ENCODE data around the gene SPATS2L.

The SPATS2L gene, protein sequence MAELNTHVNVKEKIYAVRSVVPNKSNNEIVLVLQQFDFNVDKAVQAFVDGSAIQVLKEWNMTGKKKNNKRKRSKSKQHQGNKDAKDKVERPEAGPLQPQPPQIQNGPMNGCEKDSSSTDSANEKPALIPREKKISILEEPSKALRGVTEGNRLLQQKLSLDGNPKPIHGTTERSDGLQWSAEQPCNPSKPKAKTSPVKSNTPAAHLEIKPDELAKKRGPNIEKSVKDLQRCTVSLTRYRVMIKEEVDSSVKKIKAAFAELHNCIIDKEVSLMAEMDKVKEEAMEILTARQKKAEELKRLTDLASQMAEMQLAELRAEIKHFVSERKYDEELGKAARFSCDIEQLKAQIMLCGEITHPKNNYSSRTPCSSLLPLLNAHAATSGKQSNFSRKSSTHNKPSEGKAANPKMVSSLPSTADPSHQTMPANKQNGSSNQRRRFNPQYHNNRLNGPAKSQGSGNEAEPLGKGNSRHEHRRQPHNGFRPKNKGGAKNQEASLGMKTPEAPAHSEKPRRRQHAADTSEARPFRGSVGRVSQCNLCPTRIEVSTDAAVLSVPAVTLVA

DNA sequence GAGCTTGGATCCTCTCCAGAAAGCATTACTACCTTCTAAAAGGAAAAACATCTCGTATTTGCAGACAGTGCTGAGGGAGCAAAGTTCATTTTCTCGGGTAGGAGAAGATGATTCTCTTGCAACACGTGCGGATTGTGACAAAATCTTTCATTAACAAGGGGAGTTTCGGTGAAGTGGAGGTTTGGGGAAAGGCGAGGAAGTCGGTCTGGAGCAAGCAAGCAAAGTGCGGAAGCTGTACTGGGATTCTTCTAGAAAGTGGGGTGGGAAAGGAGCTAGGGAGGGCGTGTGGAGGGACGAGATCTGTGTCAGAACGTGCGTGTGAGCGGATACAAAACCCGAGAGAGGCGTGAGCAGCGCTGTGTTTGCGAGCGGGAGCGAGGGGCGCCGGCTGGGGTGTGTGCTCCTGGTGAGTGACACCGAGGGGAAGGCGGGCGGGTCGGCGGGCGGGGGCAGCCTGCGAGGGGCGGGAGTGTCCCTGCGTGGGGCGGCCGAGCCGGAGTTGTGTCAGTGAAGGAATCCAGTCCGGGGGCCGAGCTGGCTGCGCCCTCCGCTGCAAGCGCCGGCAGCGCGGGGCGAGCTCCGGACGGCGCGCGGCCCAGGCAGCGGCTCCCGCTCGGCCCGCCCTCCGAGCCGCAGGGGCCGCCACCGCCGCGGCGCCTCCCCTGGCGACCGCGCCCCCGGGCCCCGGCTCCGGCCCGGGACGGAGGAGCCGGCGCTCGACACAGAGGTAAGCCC, at the start of gene SPATS2L:
SPATS2L (plus strand) TSS at position 498 of the 735 bp plus-strand sequence. CDS start 82,552 bp downstream, outside the sequence.
- peak; percentile 15 to 35 for DNase-seq (ENCODE audit: low read depth in 2 of 2)

DNA sequence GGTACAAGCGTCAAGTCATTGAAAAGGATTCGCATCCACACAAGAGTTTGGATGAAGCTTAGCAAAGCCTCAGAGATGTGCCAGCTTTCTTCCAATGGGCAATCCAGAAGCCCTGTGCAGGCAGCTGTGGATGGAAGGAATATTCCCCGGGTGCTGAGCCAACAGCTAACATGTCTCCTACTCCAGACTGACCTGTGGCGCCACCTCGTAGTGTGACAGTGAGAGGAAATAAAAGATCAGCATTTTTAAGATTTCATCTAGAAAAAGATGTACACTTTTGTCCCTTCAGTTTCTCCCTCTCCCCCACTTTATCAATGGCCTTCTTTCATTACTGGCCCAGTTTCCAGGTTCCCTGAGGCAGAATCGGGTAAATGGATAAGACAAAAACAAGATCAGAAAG, 48.9 kb upstream of the SPATS2L start:
- DNase-seq (ENCODE audit: low read depth in 2 of 2), result no peak

DNA sequence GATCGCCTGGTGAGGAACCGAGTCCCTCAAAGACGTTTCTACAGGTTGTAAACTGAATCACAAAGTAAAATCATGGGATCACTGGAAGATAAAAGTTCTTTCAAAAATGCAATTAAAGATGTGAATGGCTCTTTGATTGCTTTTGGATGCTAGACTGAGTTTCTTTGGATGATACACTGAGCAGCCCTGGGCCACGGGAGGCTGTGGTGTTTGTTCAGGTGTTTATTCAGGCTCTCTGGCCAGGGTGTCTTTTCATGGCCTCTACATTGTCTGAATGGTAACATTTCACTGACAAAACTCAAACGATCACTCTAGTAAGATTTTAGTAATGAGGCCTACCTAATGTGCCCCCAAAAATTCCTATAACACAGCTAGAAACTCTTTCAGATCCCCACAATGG, 48.4 kb upstream of the SPATS2L start:
- no peak for DNase-seq (ENCODE audit: low read depth in 2 of 2)

DNA sequence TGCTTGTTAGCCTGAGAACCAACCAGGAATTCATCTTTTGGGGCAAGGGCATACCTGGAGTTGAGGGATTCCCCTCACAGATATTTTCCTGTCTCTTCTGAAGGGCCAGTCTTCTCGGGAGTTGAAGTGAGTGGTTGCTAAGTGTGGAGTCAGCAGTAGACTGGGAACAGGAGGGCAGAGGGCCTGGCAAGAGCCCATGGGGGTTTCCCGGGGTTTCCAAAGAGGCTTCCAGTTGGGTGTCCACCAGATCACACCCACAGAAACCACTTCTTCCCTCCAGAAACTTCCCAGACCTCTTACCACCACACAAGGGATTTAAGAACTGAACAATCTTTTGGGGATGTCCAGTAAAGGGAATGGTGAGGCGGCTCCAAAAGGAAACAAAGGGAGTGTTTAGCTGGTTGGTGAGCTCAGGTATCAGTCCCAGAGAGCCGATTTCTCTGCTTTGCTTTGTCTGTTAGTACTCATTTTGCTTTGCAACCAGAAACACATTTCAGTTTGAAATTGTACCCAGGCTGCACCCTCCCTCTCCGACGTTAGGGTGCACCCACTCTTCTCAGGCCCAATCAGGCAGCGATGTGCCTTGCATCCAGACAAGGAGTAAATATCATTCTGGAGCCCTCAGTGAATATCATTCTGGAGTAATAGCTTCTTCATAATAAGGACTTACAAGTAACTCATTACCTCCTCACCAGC, 47.5 kb upstream of the SPATS2L start:
- no peak for DNase-seq (ENCODE audit: low read depth in 2 of 2)

DNA sequence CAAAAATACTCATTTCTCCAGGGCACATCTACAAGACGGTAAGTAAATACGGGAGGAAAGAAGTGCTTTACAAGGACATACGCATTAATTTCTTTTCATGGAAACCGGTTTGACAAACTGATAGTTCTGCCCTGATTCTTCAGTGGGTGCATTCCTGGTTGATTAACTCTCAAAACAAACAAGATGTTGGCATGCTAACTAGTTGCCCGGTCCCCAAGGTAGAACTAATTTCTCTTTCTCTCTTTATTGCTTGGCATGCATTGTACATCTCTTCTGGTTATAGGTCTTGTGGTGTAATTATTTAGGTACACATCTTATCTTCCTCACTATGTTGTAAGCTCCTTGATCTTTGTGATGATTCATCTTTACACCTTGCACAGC, 46.9 kb upstream of the SPATS2L start:
- no peak for DNase-seq (ENCODE audit: low read depth in 2 of 2)

DNA sequence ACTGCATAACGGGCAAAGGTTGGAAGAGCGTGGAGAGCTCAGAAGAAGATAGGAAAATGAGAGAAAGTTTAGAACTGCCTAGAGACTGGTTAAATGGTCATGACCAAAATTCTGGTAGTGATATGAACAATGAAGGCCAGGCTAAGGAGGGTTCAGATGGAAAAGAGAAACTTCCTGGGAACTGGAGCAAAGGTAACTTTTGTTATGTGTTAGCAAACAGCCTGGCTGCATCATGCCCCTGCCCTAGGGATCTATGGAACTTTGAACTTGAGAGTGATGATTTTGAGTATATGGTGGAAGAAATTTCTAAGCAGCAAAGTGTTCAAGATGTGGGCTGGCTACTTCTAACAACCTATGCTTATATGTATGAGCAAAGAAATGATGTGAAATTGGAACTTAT, 44.4 kb upstream of the SPATS2L start:
- DNase-seq (ENCODE audit: low read depth in 2 of 2), result no peak

DNA sequence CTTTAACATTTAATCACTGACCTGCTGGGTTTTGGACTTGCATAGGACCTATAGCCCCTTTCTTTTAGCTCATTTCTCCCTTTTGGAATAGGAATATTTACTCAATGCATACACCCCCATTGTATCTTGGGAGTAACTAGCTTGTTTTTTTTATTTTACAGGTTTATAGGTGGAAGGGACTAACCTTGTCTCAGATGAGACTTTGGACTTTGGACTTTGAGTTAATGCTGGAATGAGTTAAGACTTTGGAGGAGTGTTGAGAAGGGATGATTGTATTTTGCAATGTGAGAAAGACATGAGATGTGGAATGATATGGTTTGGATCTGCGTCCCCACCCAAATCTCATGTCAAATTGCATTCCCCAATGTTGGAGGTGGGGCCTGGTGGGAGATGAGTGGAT, 43.2 kb upstream of the SPATS2L start:
- no peak for DNase-seq (ENCODE audit: low read depth in 2 of 2)

DNA sequence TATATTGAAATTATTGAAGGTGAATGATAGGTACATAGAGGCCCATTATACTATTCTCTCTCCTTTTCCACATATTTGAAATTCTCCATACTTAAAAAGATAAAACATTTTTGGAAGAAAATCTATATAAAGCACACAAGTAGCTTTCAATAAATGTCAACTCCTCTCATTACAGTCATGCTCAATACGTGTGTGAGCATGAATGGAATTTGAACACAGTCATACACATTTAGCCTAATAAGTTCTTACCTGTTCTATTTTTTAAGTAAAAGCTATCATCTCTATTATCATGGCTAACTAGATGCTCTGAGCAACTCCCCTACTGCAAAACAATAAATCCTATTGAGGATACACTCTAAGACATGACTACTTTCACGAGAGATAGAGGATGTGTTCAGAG, 41.9 kb upstream of the SPATS2L start:
- DNase-seq (ENCODE audit: low read depth in 2 of 2), result no peak

DNA sequence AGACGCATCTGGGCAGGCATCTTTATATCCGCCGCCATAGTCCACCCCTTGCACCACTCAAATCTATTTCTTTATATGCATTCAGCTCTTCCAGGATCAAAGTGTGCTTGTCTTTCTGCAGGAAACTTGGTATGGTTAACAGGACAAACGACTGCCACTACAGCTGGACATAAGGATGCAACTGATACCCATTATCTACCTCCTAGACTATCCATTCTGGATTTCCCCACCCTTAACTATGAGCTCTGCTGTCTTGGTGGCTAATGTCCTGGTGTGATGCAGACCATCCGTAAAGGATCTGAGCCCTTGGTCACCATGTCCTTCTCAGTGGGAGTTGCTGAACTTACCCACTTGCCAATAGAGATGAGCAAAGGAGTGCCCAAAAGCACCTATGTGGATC, 40.1 kb upstream of the SPATS2L start:
- no peak for DNase-seq (ENCODE audit: low read depth in 2 of 2)

DNA sequence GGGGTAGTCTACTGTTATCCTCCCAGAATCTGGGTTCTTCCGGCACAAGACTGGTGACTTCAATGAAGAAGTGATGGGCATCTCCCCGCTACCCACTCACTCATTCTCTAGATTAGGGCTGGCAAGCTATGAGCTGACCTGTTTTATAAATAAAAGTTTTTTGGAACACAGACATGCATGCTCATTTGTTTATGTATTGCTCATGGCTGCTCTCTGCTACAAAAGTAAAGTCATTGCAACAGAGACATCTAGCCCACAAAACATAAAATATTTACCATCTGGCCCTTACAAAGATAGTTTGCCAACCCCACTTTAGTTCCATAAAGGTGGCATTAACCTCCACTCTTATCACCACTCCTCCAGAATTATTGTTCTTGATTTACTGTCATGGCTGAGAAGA, 39.1 kb upstream of the SPATS2L start:
- DNase-seq (ENCODE audit: low read depth in 2 of 2), result no peak

DNA sequence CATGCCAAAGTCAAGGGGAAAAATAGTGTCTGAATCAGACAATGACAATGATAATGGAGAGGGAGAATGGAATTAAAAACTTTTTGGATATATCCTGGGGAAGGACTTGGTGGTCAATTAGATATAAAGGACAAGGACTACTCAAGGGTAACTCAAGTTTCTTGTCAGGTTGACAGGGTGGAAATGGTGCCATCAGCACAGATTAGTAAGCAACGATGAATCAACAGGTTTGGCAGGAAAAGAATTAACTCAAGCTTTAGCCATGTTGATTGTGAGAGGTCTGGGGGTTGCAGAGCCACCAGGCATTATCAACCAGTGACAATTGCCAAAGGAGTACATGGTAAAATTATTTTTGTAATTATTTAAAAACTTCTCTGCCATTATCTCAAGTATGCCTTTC, 35.8 kb upstream of the SPATS2L start:
- no peak for DNase-seq (ENCODE audit: low read depth in 2 of 2)

DNA sequence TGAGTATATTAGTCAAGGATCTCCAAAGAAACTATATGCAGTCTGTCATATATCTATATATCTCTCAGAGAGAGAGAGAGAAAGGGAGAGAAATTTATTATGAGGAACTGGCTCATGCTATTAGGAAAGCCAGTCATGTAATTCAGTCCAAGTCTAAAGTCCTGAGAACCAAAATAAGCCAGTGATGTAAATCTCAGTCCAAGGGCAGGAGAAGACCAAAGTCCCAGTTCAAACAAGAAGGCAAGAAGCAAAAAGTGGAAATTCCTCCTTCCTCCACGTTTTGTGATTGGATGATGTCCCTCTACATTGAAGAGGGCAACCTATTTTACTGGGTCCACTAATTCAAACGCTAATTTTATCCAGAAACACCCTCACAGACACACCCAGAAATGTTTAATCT, 34.2 kb upstream of the SPATS2L start:
- DNase-seq (ENCODE audit: low read depth in 2 of 2), result no peak

DNA sequence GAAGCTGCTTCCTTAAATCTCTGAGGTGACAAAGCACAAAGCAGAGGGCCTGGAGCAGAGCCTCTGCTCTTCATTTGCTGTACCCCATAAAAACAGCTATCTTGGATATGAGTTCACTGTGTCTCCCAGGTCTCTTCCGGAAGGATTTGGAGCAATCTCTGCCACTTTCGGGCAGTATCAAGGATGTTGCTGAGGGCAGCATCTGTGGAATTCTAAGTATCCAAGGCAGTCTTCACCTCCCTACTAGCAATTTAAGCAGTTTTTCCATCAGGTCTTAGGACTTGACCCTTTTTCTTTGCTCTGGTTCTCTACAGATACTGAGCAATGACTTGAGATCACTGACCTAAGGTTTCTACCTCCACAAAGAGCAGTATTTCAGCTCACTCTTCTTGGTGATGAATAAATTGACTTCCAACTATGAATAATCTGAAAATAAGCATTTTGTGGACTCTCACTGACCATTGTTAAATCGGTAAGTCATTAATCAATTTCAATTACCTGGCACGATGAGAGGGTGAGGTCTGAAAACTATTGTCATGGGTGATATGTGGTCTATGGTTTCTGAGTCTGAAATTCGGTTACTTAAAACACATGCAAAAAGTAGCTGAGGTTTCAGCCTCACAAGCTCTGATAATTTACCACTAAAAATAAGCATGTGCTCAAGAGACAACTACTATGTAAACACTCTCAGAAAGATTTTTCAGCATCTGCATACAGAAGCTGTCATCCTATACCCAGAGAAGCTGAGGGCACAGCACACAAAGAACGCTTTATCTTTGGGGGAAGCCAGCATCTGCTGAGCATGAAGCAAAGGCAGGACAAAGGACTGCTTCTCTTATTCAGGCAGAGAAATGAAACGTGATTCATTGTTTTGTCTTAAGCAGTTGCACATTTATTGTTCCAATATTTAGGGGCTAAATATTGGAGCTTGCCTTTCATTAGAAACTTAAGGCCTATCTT, 32.1 kb upstream of the SPATS2L start:
- no peak for DNase-seq (ENCODE audit: low read depth in 2 of 2)

DNA sequence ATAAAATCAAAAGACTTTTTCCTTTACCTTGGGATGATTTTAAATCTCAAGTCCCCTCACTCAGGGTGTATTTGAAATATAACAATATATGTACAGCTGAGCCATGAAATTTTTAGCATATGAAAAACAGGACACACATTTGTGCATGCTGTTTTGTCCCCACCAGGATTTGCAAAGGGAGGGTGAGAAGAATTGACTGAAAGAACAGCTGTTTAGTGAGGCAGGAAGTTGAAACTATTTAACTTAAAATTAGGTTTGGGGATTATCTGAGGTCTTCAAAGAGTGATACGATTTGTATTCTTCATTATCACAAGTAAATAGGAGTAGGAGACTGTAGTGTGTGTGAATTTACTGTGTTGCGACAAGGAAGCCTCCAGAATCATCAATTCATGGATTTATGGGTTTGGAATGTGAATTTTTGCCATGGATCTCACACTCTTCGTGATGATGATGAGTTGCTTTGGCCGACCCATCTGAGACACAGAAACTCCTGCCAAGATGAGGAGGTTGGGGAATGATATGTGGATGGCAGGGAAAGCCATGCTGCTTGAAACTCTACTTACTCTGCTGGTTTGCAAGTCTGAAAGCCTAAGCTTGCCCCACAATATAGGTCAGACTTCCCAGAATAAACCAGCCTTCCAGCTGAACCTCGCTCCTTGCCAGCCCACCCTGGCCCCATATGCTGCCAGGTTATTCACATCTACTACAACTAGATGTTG, 31.0 kb upstream of the SPATS2L start:
- no peak for DNase-seq (ENCODE audit: low read depth in 2 of 2)

DNA sequence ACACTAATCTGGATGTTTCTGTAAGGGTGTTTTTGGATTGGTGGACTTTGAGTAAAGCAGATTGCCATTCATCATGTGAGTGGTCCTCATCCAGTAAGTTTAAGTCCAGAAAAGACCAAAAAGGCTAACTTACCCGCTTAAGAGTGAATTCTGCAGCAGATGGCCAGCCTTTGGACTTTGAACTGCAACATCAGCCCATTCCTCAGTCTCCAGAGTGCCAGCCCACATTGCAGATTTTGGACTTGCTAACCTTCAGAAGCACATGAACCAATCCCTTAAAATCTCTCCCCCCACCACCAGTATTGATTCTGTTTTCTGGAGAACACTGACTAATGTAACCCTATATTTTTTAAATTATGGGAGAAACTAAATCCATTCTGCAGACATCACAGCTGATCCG, 30.0 kb upstream of the SPATS2L start:
- no peak for DNase-seq (ENCODE audit: low read depth in 2 of 2)

DNA sequence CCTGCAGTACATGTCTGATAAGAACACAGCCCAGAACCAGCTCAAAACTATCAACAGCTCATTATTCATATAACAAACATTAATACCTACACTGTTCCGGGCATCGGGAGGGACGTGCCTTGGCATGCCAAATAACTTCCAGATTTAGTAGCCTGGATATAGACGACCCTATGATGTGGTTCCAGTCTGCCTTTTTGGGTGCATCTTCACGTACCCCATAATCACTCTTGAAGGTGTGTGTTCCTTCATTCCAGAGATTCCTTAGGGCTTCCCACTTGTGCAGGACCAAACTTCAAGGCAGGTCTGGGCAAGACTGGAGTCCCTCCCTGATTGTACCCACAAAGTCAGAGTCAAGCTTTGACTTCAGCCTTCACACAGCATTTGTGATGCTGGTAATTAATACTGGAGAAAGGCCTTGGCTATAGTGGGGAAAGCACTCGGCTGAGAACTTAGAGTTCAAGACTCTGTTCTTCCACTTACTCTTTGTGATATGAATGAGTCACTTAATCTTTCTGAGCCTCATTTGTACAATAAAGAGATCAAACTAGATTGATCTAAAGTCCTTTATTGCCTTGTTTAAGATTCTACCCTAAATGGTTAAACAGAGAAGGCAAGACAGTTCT, 27.7 kb upstream of the SPATS2L start:
- DNase-seq (ENCODE audit: low read depth in 2 of 2), result no peak

DNA sequence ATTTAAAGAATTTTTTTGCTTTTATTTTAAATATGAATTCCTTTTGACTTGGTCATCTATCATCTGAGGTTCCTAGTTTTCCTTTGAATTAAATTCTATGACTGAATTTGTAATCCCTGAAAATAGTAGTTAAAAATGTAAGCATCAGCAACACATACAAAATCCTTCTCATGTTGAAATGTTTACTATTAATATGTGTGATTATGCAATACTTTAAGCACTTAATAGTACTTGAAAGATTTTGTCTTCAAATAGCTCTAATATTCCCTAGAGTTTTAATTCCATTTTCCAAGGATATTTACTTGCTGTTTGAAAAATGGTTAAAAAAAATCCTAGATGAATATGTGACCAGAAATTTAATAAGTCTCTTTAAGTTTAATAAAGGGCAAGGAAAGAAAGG, 26.6 kb upstream of the SPATS2L start:
- no peak for DNase-seq (ENCODE audit: low read depth in 2 of 2)

DNA sequence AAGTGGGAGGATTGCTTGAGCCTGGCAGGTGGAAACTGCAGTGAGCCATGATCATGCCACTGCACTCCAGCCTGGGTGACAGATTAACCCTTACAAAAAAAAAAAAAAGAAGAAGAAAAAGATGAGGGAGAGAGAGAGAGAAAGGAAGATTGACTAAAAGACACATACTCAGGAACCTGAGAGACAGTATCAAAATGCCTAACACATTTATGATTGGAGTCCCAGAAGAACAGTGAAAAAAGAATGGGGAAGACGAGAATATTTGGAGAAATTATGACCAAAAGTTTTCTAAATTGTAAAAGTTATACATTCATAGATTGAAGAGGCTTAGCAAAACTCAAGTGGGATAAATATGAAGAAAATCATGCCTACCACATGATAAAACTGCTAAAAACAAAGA, 19.9 kb upstream of the SPATS2L start:
- no peak for DNase-seq (ENCODE audit: low read depth in 2 of 2)

DNA sequence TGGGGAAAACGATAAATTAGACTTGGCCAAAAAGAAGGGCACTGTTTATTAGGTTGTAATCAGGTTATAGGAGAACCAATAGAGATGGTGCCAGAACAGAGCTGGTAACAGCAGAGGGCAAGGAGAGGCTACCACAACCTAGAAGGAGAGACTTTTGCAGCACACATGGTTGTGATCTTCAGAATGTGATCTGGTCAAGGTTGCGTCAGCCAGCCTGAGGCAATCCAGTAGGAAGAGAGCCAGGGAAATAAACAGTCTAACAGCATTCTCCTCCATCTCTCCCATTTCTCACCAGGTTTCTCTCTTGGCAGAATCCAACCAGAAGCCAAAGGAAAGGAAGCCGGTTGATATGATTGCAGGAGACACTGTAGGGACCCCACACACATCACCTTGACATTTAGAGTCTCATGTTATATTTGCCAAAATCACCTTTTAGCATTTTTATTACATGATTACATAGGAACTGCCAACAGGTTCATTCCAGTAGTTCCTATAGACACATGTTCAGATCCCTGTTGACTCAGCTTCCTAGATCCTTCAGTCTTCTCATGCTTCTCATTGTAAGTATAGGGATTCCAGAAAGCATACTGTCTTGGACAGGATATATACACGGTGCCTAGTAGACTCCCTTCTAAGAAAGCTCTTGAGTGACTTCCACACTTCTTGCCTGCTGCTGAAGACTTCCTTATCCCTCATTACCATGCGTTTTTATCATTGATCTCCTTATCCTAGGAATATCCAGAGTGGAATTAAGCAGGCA, 17.6 kb upstream of the SPATS2L start:
- DNase-seq (ENCODE audit: low read depth in 2 of 2), result no peak

Data from stimulated activated CD8-positive, alpha-beta memory T cell treated with anti-CD3 and anti-CD28 coated beads, Interleukin-7, amount 100 ng/mL, for 4 hours (primary cell).